ENCODE results near the gene ARMC2. TPM values are rescaled to one million over a fixed set of nuclear protein-coding genes. Genes with fewer than 3 reads are reported as not detected.

ARMC2 gene
- total and polyA plus RNA-seq, 8 donors, result 1.4 to 4.1 (median 2.4) TPM

- no peak for ATAC-seq
- no peak overlapping the region for H3K27ac ChIP-seq
- H3K9me3 ChIP-seq, result no peaks in the 10 kb centered on the region
- intact Hi-C loops (cut with DNase I), result no loop called here
- H3K27me3 ChIP-seq, result no peaks in the 10 kb centered on the region
- H3K4me1 ChIP-seq, result peaks cover 0 to 5% (median 5%) of the 10 kb centered on the region in 3 donors
- H3K4me3 ChIP-seq, result no peak overlapping the region
- DNase-seq, result no peak
- TF ChIP-seq, protein P1, sequence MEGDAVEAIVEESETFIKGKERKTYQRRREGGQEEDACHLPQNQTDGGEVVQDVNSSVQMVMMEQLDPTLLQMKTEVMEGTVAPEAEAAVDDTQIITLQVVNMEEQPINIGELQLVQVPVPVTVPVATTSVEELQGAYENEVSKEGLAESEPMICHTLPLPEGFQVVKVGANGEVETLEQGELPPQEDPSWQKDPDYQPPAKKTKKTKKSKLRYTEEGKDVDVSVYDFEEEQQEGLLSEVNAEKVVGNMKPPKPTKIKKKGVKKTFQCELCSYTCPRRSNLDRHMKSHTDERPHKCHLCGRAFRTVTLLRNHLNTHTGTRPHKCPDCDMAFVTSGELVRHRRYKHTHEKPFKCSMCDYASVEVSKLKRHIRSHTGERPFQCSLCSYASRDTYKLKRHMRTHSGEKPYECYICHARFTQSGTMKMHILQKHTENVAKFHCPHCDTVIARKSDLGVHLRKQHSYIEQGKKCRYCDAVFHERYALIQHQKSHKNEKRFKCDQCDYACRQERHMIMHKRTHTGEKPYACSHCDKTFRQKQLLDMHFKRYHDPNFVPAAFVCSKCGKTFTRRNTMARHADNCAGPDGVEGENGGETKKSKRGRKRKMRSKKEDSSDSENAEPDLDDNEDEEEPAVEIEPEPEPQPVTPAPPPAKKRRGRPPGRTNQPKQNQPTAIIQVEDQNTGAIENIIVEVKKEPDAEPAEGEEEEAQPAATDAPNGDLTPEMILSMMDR (IDR thresholded peaks at IDR 0.05), result no peak
- no peak for FAIRE-seq
- H3K36me3 ChIP-seq, result no peaks in the 10 kb centered on the region
Observed at GRCh38 chr6:108953681-108954080, 105.5 kb downstream of the ARMC2 start.

DNA sequence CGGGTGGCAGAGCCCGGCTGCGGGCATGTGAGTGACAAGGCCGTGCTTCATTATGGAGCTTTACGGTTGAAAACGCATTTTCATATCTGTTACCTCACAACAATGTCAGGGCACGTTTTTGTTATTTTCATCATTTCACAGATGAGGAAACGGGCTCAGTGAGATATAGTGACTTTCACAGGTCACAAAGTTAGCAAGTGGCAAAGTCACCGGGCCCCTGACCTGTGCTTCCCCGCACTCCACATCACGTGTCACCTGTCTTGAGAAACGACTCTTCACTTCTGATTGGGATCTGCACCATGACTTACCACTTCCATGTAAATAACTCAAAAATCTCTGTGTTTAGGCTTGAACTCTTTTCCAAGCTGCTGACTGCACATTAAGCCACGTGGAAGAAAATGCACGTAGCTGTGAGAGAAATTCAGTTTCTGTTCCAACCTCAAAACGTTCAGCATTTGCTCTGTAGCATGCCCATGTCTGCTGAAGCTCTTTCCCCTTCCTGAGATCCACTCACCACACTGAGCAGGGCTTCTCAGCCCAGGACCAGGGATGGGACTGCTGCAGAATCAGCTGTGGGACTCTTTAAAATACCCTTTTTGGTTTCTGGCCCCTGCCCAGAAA, 107.2 kb downstream of the ARMC2 start:
- no peaks in the 10 kb centered on the region for H3K9me3 ChIP-seq
- intact Hi-C loops (cut with DNase I), result no loop called here
- TF ChIP-seq, protein P1 (IDR thresholded peaks at IDR 0.05), result no peak
- ATAC-seq (no peak), FAIRE-seq (no peak), DNase-seq (no peak)
- H3K27me3 ChIP-seq, result no peaks in the 10 kb centered on the region
- H3K36me3 ChIP-seq, result no peaks in the 10 kb centered on the region
- WGBS, 2 donors, result 83 to 85% methylated on average over 15 of the region's 15 CpGs
- H3K27ac ChIP-seq, result no peak overlapping the region
- no peaks in the 10 kb centered on the region for H3K4me1 ChIP-seq
- no peak overlapping the region for H3K4me3 ChIP-seq

DNA sequence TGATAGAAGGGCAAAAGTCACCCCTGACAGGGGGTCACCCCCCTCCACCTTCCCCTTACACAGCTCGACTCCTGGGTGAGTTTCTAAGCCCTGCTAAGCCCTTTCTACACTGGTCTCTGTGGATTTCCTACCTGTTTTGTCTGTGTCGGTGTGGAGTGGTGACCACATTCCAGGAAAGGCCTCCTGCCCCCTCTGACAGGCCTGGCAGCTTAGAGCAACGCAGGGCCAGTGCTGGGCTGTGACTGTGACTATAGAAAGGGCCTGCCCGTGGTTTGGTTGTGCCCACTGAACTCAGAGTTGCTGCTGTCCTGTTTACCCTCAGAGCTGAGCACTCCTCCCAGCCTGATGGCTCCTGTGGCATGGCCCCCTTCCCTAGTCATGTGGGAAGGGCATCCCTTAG, 109.0 kb downstream of the ARMC2 start:
- no peaks in the 10 kb centered on the region for H3K27me3 ChIP-seq
- no peak for FAIRE-seq
- no peak overlapping the region for H3K4me3 ChIP-seq
- DNase-seq, result no peak
- no peak overlapping the region for H3K27ac ChIP-seq
- no peaks in the 10 kb centered on the region for H3K36me3 ChIP-seq
- H3K4me1 ChIP-seq, result no peaks in the 10 kb centered on the region
- 82 to 85% methylated on average over 4 of the region's 4 CpGs for WGBS, 2 donors
- no peaks in the 10 kb centered on the region for H3K9me3 ChIP-seq
- TF ChIP-seq, protein P1 (IDR thresholded peaks at IDR 0.05), result no peak
- intact Hi-C loops (cut with DNase I), result no loop called here
- ATAC-seq, result no peak

DNA sequence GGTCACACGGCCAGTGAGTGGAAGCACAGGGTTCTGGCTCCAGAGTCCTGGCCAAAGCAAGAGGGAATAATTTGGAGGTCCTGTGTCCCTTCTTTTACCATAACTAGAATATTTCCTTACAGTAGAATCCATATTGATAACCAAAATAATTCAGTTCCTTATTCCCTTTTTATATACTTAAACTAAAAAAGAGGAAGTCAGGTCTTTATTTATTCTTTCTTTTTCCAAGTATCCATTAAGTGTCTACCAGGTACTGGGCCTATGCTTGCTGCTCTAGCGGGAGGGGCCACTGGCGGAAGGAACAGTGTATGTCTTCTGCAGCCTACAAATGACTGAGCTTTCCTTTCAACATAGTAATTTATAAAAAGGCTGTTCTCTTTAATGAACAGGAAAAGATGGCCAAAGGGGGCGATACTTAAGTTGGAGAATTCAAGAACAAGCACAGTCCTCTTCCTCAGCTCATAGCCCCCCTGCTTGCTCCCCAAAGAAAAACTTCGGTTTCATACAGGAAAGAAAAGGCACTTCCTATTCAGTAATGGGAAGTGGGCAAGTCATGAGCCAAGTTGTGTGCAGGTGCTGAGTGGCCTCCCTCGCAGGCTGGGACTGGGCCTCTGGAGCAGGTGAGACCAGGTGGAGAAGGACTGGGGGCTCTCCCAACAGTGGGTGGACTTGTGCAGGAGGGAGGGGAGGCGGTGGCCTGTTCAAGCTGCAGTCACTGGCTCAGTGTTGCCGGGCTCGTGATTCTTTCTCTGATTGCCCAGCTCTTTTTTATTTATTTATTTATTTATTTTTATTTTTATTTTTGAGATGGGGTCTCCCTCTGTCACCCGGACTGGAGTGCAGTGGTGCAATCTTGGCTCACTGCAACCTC, 110.9 kb downstream of the ARMC2 start:
- H3K4me1 ChIP-seq, result no peaks in the 10 kb centered on the region
- H3K9me3 ChIP-seq, result no peaks in the 10 kb centered on the region
- H3K36me3 ChIP-seq, result no peaks in the 10 kb centered on the region
- no peak overlapping the region for H3K4me3 ChIP-seq
- H3K27me3 ChIP-seq, result no peaks in the 10 kb centered on the region
- intact Hi-C loops (cut with DNase I), result no loop called here
- FAIRE-seq (no peak), ATAC-seq (peak in 1 of 4 donors; percentile 14), DNase-seq (no peak)
- H3K27ac ChIP-seq, result no peak overlapping the region
- 86 to 87% methylated on average over 10 of the region's 10 CpGs for whole genome bisulfite sequencing, 2 donors
- TF ChIP-seq, protein P1 (IDR thresholded peaks at IDR 0.05), result no peak
